ENCODE data around the gene DACH1. TPM values are rescaled to one million over a fixed set of nuclear protein-coding genes. Genes with fewer than 3 reads are reported as not detected.

DACH1 gene
- total and polyA plus RNA-seq, 2 donors (not counting 3 experiments of a cell fraction or from before 2014, with no cell fraction given): 8.6 to 28.3 TPM

DNA sequence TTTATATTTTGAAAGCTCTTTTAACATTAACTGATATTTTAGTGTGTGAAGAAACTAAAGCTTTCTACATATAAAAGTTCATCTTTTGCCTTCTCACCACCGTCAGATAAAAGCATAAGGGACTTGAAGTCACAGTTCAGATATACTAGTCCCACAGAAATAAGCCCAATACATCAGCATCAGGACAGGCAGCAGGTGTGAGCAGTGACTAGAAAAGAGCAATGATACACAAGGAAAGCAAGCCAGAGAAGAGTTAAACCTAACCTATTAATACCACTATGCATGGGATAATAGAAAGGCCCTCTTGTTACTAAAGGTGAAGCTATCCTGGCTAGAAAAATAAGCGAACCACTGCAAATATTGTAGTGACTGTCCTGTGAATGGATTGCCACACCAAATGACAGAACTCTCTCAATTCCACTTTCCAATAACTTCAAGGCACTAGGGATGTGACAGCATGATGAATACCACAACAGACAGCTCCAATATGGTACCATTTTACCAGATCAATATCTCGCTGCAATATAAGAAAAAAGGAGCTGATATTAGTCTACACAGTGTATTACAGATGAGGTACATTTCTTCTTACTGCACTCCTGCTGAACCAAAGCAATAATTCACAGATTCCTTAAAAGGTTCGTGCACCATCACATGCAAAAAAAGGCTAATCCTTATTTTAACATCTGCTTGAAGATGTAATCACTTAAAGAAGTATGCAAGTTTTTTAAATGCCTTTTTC lies 114.1 kb downstream of the DACH1 start:
- no peaks in the 10 kb centered on the region for H3K27me3 ChIP-seq (ENCODE audit: control insufficient read depth in 2 of 2, insufficient read depth in 2 of 2, low read length in 2 of 2)
- H4K20me1 ChIP-seq (replicated peaks; ENCODE audit: control insufficient read depth, extremely low read depth, insufficient read depth, low read length): no peaks in the 10 kb centered on the region
- no peaks in the 10 kb centered on the region for H3K36me3 ChIP-seq (ENCODE audit: control insufficient read depth in 2 of 2, extremely low read depth in 1 of 2, insufficient read depth in 2 of 2, low read length in 2 of 2)
- no peaks in the 10 kb centered on the region for H3K4me1 ChIP-seq (ENCODE audit: control insufficient read depth, extremely low read depth, insufficient read depth, low read length)
- DNase-seq (ENCODE audit: low read depth, low spot score): no peak
- no peak overlapping the region for H2AFZ ChIP-seq (ENCODE audit: low read depth, low read length)
- no peaks in the 10 kb centered on the region for H3K79me2 ChIP-seq (ENCODE audit: control insufficient read depth, insufficient read depth, low read length)
- no peak overlapping the region for H3K27ac ChIP-seq (ENCODE audit: insufficient read depth, low read depth, low read length)
- no peak for TF ChIP-seq POLR2AphosphoS5 (IDR thresholded peaks at IDR 0.05; ENCODE audit: insufficient read depth, low read depth, low read length)
- no peak for TF ChIP-seq JUN (IDR thresholded peaks at IDR 0.05; ENCODE audit: borderline replicate concordance, insufficient read depth, insufficient read length, low read depth)
- TF ChIP-seq, protein P1, sequence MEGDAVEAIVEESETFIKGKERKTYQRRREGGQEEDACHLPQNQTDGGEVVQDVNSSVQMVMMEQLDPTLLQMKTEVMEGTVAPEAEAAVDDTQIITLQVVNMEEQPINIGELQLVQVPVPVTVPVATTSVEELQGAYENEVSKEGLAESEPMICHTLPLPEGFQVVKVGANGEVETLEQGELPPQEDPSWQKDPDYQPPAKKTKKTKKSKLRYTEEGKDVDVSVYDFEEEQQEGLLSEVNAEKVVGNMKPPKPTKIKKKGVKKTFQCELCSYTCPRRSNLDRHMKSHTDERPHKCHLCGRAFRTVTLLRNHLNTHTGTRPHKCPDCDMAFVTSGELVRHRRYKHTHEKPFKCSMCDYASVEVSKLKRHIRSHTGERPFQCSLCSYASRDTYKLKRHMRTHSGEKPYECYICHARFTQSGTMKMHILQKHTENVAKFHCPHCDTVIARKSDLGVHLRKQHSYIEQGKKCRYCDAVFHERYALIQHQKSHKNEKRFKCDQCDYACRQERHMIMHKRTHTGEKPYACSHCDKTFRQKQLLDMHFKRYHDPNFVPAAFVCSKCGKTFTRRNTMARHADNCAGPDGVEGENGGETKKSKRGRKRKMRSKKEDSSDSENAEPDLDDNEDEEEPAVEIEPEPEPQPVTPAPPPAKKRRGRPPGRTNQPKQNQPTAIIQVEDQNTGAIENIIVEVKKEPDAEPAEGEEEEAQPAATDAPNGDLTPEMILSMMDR (IDR thresholded peaks at IDR 0.05; ENCODE audit: extremely low read depth in 1 of 2, insufficient read depth in 1 of 2, low read depth in 1 of 2, low read length in 2 of 2): no peak
- no peak for TF ChIP-seq GATA2 (IDR thresholded peaks at IDR 0.05; ENCODE audit: insufficient read depth, insufficient read length, low read depth, low read length)
- TF ChIP-seq FOS (IDR thresholded peaks at IDR 0.05; ENCODE audit: borderline replicate concordance, insufficient read depth, low read length): no peak
- TF ChIP-seq MYC (IDR thresholded peaks at IDR 0.05; ENCODE audit: low read depth, low read length): no peak
- TF ChIP-seq, protein P2, sequence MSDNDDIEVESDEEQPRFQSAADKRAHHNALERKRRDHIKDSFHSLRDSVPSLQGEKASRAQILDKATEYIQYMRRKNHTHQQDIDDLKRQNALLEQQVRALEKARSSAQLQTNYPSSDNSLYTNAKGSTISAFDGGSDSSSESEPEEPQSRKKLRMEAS (IDR thresholded peaks at IDR 0.05; ENCODE audit: insufficient read depth, insufficient read length): no peak
- no peak for TF ChIP-seq EZH2 (IDR thresholded peaks at IDR 0.05; ENCODE audit: borderline replicate concordance, low read depth, low read length, severe bottlenecking)
- CTCF ChIA-PET: interaction anchor here (0.8 kb wide), 1 partner anchor 13 kb away, joined by 3 read pairs; no protein-coding TSS in a partner anchor
- no TSS peak for BruUV-seq (replicated peaks)
- intact Hi-C loops (cut with micrococcal nuclease) (no loop called here), dilution Hi-C loops (cut with MboI; ENCODE audit: extremely low pct_ligation_motif_present, low sequenced_read_pairs) (no loop called here)
- FAIRE-seq: no peak
- H3K9me1 ChIP-seq (replicated peaks; ENCODE audit: control insufficient read depth, extremely low read depth, insufficient read depth, low read length): no peaks in the 10 kb centered on the region
- POLR2A ChIA-PET: no interaction called here
- no peak overlapping the region for H3K4me2 ChIP-seq (ENCODE audit: insufficient read depth, low read length)
- no peaks in the 10 kb centered on the region for H3K9me3 ChIP-seq (replicated peaks; ENCODE audit: control insufficient read depth, insufficient read depth, low read length)
- H3K9ac ChIP-seq (replicated peaks; ENCODE audit: extremely low read depth, insufficient read depth, low read length): no peak overlapping the region
- H3K4me3 ChIP-seq (replicated peaks in 1 of 3; ENCODE audit: insufficient read depth in 1 of 3, low read depth in 1 of 3, low read length in 3 of 3): no peak overlapping the region

Measured in endothelial cell of umbilical vein (primary cell).